WTC11 (cell line): ENCODE data around the gene NCAPH2. TPM values are rescaled to one million over a fixed set of nuclear protein-coding genes. Genes with fewer than 3 reads are reported as not detected.

Experiments used
- ATAC-seq: fragments of 200-7000 bp; cut with Tn5 transposase; 2 replicates; pipeline ENCODE4 v1.10.0; 2021; ENCODE audit warnings: mild to moderate bottlenecking, moderate library complexity
- CTCF ChIA-PET: fragments of 300-600 bp; sonication (Branson Sonifier 250); formaldehyde crosslinking; loops from one replicate; lab custom pipeline; 2021; ENCODE audit warnings: antibody characterized with exemption; lab: Charles Lee
- POLR2A ChIA-PET: fragments of 350-600 bp; sonication (Branson Sonifier 250); formaldehyde crosslinking; loops from one replicate; lab custom pipeline; 2021; ENCODE audit warnings: antibody characterized with exemption; lab: Charles Lee
- DNase-seq: peaks from one replicate; pipeline ENCODE4 v3.0.0; 2021; ENCODE audit warnings: low spot score
- H3K27ac Mint-ChIP-seq: 2 replicates; pipeline ENCODE4 v1.8.0; 2021; ENCODE audit warnings: mixed read lengths
- H3K27me3 Mint-ChIP-seq: 2 replicates; pipeline ENCODE4 v1.8.0; 2021; ENCODE audit warnings: low read depth, mild to moderate bottlenecking, moderate library complexity, mixed read lengths
- H3K36me3 Mint-ChIP-seq: 2 replicates; pipeline ENCODE4 v1.8.0; 2021; ENCODE audit warnings: mixed read lengths
- H3K4me1 Mint-ChIP-seq: 2 replicates; pipeline ENCODE4 v1.8.0; 2022; ENCODE audit warnings: mixed read lengths
- H3K4me3 Mint-ChIP-seq: 2 replicates; pipeline ENCODE4 v1.8.0; 2021; ENCODE audit warnings: mild to moderate bottlenecking, moderate library complexity, mixed read lengths
- H3K9me3 Mint-ChIP-seq: 2 replicates; pipeline ENCODE4 v1.8.0; 2021; ENCODE audit warnings: mixed read lengths
- ATF2 ChIP-seq: sonication (generic); formaldehyde crosslinking; IDR thresholded peaks from 2 replicates; pipeline ENCODE4 v1.8.1; 2022; ENCODE audit warnings: low read depth, missing genetic modification reagents, borderline replicate concordance
- CBFB ChIP-seq: sonication (generic); formaldehyde crosslinking; IDR thresholded peaks from 2 replicates; pipeline ENCODE4 v1.8.1; 2022; ENCODE audit warnings: mild to moderate bottlenecking, low read depth, missing genetic modification reagents
- ELF4 ChIP-seq: sonication (generic); formaldehyde crosslinking; IDR thresholded peaks from 2 replicates; pipeline ENCODE4 v1.8.1; 2022; ENCODE audit warnings: low read depth, mild to moderate bottlenecking, moderate library complexity, missing genetic modification reagents
- FOXK1 ChIP-seq: sonication (generic); formaldehyde crosslinking; IDR thresholded peaks from 2 replicates; pipeline ENCODE4 v1.8.0; 2022; ENCODE audit warnings: mild to moderate bottlenecking, moderate library complexity, missing genetic modification reagents
- FOXP1 ChIP-seq: sonication (generic); formaldehyde crosslinking; IDR thresholded peaks from 2 replicates; pipeline ENCODE4 v1.8.0; 2022; ENCODE audit warnings: missing genetic modification reagents, mild to moderate bottlenecking, moderate library complexity, borderline replicate concordance
- JUN ChIP-seq: sonication (generic); formaldehyde crosslinking; IDR thresholded peaks from 2 replicates; pipeline ENCODE4 v1.8.0; 2023; ENCODE audit warnings: mild to moderate bottlenecking, missing genetic modification reagents
- NFATC4 ChIP-seq: fragments of 250-450 bp; sonication (Bioruptor Pico); IDR thresholded peaks from 2 replicates; pipeline ENCODE4 v1.9.0; 2021; ENCODE audit warnings: mild to moderate bottlenecking
- PRDM15 ChIP-seq: sonication (generic); formaldehyde crosslinking; IDR thresholded peaks from 2 replicates; pipeline ENCODE4 v1.8.0; 2022; ENCODE audit warnings: missing genetic modification reagents
- PREB ChIP-seq: sonication (generic); formaldehyde crosslinking; IDR thresholded peaks from 2 replicates; pipeline ENCODE4 v1.8.1; 2022; ENCODE audit warnings: mild to moderate bottlenecking, missing genetic modification reagents, moderate library complexity, borderline replicate concordance
- PRRX2 ChIP-seq: fragments of 250-450 bp; sonication (Bioruptor Pico); IDR thresholded peaks from 2 replicates; pipeline ENCODE4 v1.8.0; 2021; ENCODE audit warnings: mild to moderate bottlenecking
- RORB ChIP-seq: fragments of 250-450 bp; sonication (Bioruptor Pico); IDR thresholded peaks from 2 replicates; pipeline ENCODE4 v1.9.0; 2021; ENCODE audit warnings: mild to moderate bottlenecking
- STAT6 ChIP-seq: sonication (generic); formaldehyde crosslinking; conservative IDR thresholded peaks from 2 replicates; pipeline ENCODE4 v1.8.1; 2023; ENCODE audit warnings: mild to moderate bottlenecking, low read depth, missing genetic modification reagents, moderate library complexity
- USF1 ChIP-seq: sonication (generic); formaldehyde crosslinking; IDR thresholded peaks from 2 replicates; pipeline ENCODE4 v1.8.0; 2022; ENCODE audit warnings: mild to moderate bottlenecking, missing genetic modification reagents
- ZNF121 ChIP-seq: sonication (generic); formaldehyde crosslinking; IDR thresholded peaks from 2 replicates; pipeline ENCODE4 v1.8.0; 2023; ENCODE audit warnings: missing genetic modification reagents
- ZNF219 ChIP-seq: sonication (generic); formaldehyde crosslinking; IDR thresholded peaks from 2 replicates; pipeline ENCODE4 v1.8.0; 2023; ENCODE audit warnings: missing genetic modification reagents, mild to moderate bottlenecking, borderline replicate concordance
- ZNF281 ChIP-seq: sonication (generic); formaldehyde crosslinking; IDR thresholded peaks from 2 replicates; pipeline ENCODE4 v1.8.0; 2023; ENCODE audit warnings: mild to moderate bottlenecking, missing genetic modification reagents
- ZNF317 ChIP-seq: sonication (generic); formaldehyde crosslinking; IDR thresholded peaks from 2 replicates; pipeline ENCODE4 v1.8.1; 2023; ENCODE audit warnings: low read depth, mild to moderate bottlenecking, moderate library complexity, missing genetic modification reagents, borderline replicate concordance
- ZNF416 ChIP-seq: fragments of 250-450 bp; sonication (Bioruptor Pico); IDR thresholded peaks from 2 replicates; pipeline ENCODE4 v1.9.0; 2021; ENCODE audit warnings: mild to moderate bottlenecking, inconsistent platforms
- ZNF671 ChIP-seq: fragments of 250-450 bp; sonication (Bioruptor Pico); IDR thresholded peaks from 2 replicates; pipeline ENCODE4 v1.8.0; 2021; ENCODE audit warnings: mild to moderate bottlenecking
- ZSCAN18 ChIP-seq: fragments of 250-450 bp; sonication (Bioruptor Pico); IDR thresholded peaks from 2 replicates; pipeline ENCODE4 v2.1.2; 2022; ENCODE audit warnings: mild to moderate bottlenecking, moderate library complexity
- total RNA-seq: library from RNA; stranded (reverse); gene quantifications from 3 replicates; pipeline ENCODE4 v1.2.3, GENCODE V29; 2021

NCAPH2 gene
- total RNA-seq, 1 experiment from 2014 or later: 78.4 TPM

GRCh38 chr22:50529897-50530579 is 22.0 kb downstream of the NCAPH2 start, which contains the start of gene TYMP (continued):
- TF ChIP-seq ZSCAN18 (CRISPR knock-in tag) (no peak), ZNF317 (CRISPR knock-in tag) (no peak), PREB (CRISPR knock-in tag) (0 out of 2 replicates have a peak, but pooled peaks have one; percentile 66), ZNF121 (CRISPR knock-in tag) (peak; percentile 80), FOXK1 (CRISPR knock-in tag) (0 out of 2 replicates have a peak, but pooled peaks have one; percentile 8), JUN (0 out of 2 replicates have a peak, but pooled peaks have one; percentile 42), ZNF219 (no peak; the same call in 1 of the 2 replicates), PRRX2 (no peak), ZNF671 (CRISPR knock-in tag) (no peak), CBFB (CRISPR knock-in tag) (0 out of 2 replicates have a peak, but pooled peaks have one; percentile 13)

GRCh38 chr22:50530580-50530876 is 22.5 kb downstream of the NCAPH2 start:
- Mint-ChIP-seq H3K27me3 (peaks cover 80% of the 10 kb centered on the region), H3K9me3 (no peaks in the 10 kb centered on the region), H3K4me3 (peak overlapping the region; percentile 72), H3K36me3 (no peaks in the 10 kb centered on the region), H3K27ac (no peak overlapping the region), H3K4me1 (peaks cover 15% of the 10 kb centered on the region)
- ChIA-PET CTCF (no interaction called here), POLR2A (no interaction called here)
- no peak for ATAC-seq
- no peak for DNase-seq
- TF ChIP-seq ZNF416 (CRISPR knock-in tag) (no peak), USF1 (no peak), PRRX2 (no peak), PRDM15 (CRISPR knock-in tag) (no peak), STAT6 (CRISPR knock-in tag) (no peak), ATF2 (no peak), RORB (CRISPR knock-in tag) (no peak), ZNF219 (no peak), ELF4 (no peak), NFATC4 (no peak), FOXP1 (no peak), ZNF281 (no peak)
